H1 (cell line): ENCODE results near the gene ASS1. TPM values are rescaled to one million over a fixed set of nuclear protein-coding genes. Genes with fewer than 3 reads are reported as not detected.

ENCODE experiments used
- CTCF ChIA-PET: fragments of 300-600 bp; sonication (Branson Sonifier 250); formaldehyde crosslinking; loops from one replicate; lab custom pipeline; 2021; ENCODE audit not compliant: partially characterized antibody; lab: Charles Lee
- POLR2A ChIA-PET: fragments of 300-600 bp; sonication (Branson Sonifier 250); formaldehyde crosslinking; loops from one replicate; lab custom pipeline; 2021; ENCODE audit warnings: inconsistent platforms; ENCODE audit not compliant: partially characterized antibody; lab: Charles Lee
- DNase-seq, 2 experiments: peaks; one replicate each; pipeline versions ENCODE4 v3.0.0 to v3.0.0-alpha.2; 2010 to 2022; ENCODE audit warnings: low spot score in 2 of 2, low read depth in 1 of 2, mixed read lengths in 1 of 2
- FAIRE-seq: peaks from 2 replicates; lab custom pipeline; 2011; peaks lifted over from hg19 to GRCh38; lab: Jason Lieb, UNC
- H2AFZ ChIP-seq: 2 replicates; pipeline ENCODE4 v1.8.1; 2012; ENCODE audit warnings: low read length, inconsistent platforms
- H2AK5ac ChIP-seq: 2 replicates; pipeline ENCODE4 v1.6.1; 2013; ENCODE audit warnings: low read depth, low read length
- H2BK120ac ChIP-seq: replicated peaks from 2 replicates; pipeline ENCODE3; 2013; ENCODE audit warnings: low read depth, low read length, inconsistent platforms
- H2BK12ac ChIP-seq: 2 replicates; pipeline ENCODE4 v1.6.1; 2013; ENCODE audit warnings: low read depth, low read length
- H2BK15ac ChIP-seq: 2 replicates; pipeline ENCODE4 v1.6.1; 2013; ENCODE audit warnings: low read length
- H2BK20ac ChIP-seq: 2 replicates; pipeline ENCODE4 v1.6.1; 2013; ENCODE audit warnings: low read length
- H2BK5ac ChIP-seq: 2 replicates; pipeline ENCODE4 v1.6.1; 2013; ENCODE audit warnings: low read depth, low read length
- H3K14ac ChIP-seq: 2 replicates; pipeline ENCODE4 v1.6.1; 2013; ENCODE audit warnings: inconsistent platforms; ENCODE audit not compliant: insufficient read length
- H3K18ac ChIP-seq: 2 replicates; pipeline ENCODE4 v1.6.1; 2013; ENCODE audit warnings: low read length; ENCODE audit errors: extremely low read depth
- H3K23ac ChIP-seq: 2 replicates; pipeline ENCODE4 v1.6.1; 2013; ENCODE audit warnings: inconsistent platforms; ENCODE audit not compliant: insufficient read length
- H3K23me2 ChIP-seq: 2 replicates; pipeline ENCODE4 v1.6.1; 2013; ENCODE audit warnings: low read depth, low read length
- H3K27ac ChIP-seq: 2 replicates; pipeline ENCODE4 v1.6.1; 2011; ENCODE audit warnings: low read depth, low read length, inconsistent platforms
- H3K27me3 ChIP-seq, 4 experiments: replicated peaks in 1 of 4; 1 replicate in 1 of 4; 2 replicates in 3 of 4; pipeline versions ENCODE4 v1.6.1 to v1.8.1; 2011 to 2013; ENCODE audit warnings: low read length in 3 of 4, mild to moderate bottlenecking in 3 of 4, inconsistent platforms in 2 of 4, mixed read lengths in 2 of 4, moderate library complexity in 1 of 4; ENCODE audit not compliant: control insufficient read depth in 3 of 4, insufficient read depth in 3 of 4; ENCODE audit errors: extremely low read depth in 1 of 4
- H3K36me3 ChIP-seq, 4 experiments: 2 replicates each; pipeline versions ENCODE4 v1.6.1 to v1.8.1; 2011 to 2013; ENCODE audit warnings: mild to moderate bottlenecking in 4 of 4, low read length in 3 of 4, moderate library complexity in 2 of 4, control low read depth in 1 of 4, inconsistent platforms in 1 of 4; ENCODE audit not compliant: insufficient read depth in 4 of 4, control insufficient read depth in 2 of 4
- H3K4ac ChIP-seq: replicated peaks from 2 replicates; pipeline ENCODE3; 2013; ENCODE audit warnings: low read length, low read depth, mixed read lengths, inconsistent platforms; ENCODE audit not compliant: insufficient read length
- H3K4me1 ChIP-seq, 4 experiments: replicated peaks in 1 of 4; 1 replicate in 1 of 4; 2 replicates in 3 of 4; pipeline versions ENCODE4 v1.6.1 to v1.8.1; 2011 to 2013; ENCODE audit warnings: low read length in 3 of 4, inconsistent platforms in 2 of 4, mixed read lengths in 1 of 4; ENCODE audit not compliant: insufficient read depth in 4 of 4, control insufficient read depth in 3 of 4
- H3K4me2 ChIP-seq, 2 experiments: 2 replicates each; pipeline versions ENCODE4 v1.6.1 to v1.8.1; 2011 to 2013; ENCODE audit warnings: low read depth in 2 of 2, low read length in 2 of 2, control low read depth in 1 of 2, inconsistent platforms in 1 of 2, mild to moderate bottlenecking in 1 of 2; ENCODE audit not compliant: insufficient read depth in 1 of 2
- H3K4me3 ChIP-seq, 4 experiments: fragments of 200-600, 300-600 bp in 1 of 4; sonication (generic), shearing (Covaris generic), sonication (Bioruptor Twin) in 1 of 4; 2 replicates each; pipeline versions ENCODE4 v1.5.1 to v1.8.1; 2011 to 2016; ENCODE audit warnings: low read length in 4 of 4, low read depth in 3 of 4, control low read depth in 2 of 4, inconsistent platforms in 2 of 4, mild to moderate bottlenecking in 2 of 4, mixed read lengths in 1 of 4, moderate library complexity in 1 of 4; ENCODE audit not compliant: insufficient read depth in 2 of 4; ENCODE audit errors: extremely low read depth in 1 of 4
- H3K56ac ChIP-seq: replicated peaks from 2 replicates; pipeline ENCODE3; 2013; ENCODE audit warnings: low read depth, mild to moderate bottlenecking, mixed read lengths, low read length, inconsistent platforms; ENCODE audit not compliant: insufficient read length
- H3K79me1 ChIP-seq: 2 replicates; pipeline ENCODE4 v1.6.1; 2013; ENCODE audit warnings: low read depth, low read length, control low read depth
- H3K79me2 ChIP-seq, 2 experiments: 2 replicates each; pipeline versions ENCODE4 v1.6.1 to v1.8.1; 2012 to 2013; ENCODE audit warnings: low read length in 2 of 2, mild to moderate bottlenecking in 2 of 2, inconsistent platforms in 1 of 2; ENCODE audit not compliant: insufficient read depth in 2 of 2, control insufficient read depth in 1 of 2
- H3K9ac ChIP-seq, 4 experiments: replicated peaks in 1 of 4; 1 replicate in 1 of 4; 2 replicates in 3 of 4; pipeline versions ENCODE4 v1.6.1 to v1.8.1; 2011 to 2013; ENCODE audit warnings: low read depth in 3 of 4, low read length in 3 of 4, control low read depth in 2 of 4, mild to moderate bottlenecking in 2 of 4, moderate library complexity in 2 of 4, inconsistent platforms in 1 of 4; ENCODE audit errors: extremely low read depth in 1 of 4
- H3K9me3 ChIP-seq, 2 experiments: 2 replicates each; pipeline versions ENCODE4 v1.6.1 to v1.8.1; 2012 to 2013; ENCODE audit warnings: mild to moderate bottlenecking in 2 of 2, moderate library complexity in 2 of 2, control low read depth in 1 of 2, inconsistent platforms in 1 of 2, low read depth in 1 of 2, low read length in 1 of 2, mixed read lengths in 1 of 2; ENCODE audit not compliant: insufficient read depth in 2 of 2
- H4K20me1 ChIP-seq, 2 experiments: replicated peaks in 1 of 2; 2 replicates each; pipeline versions ENCODE3 to v1.8.1; 2011 to 2013; ENCODE audit warnings: inconsistent platforms in 2 of 2, low read length in 2 of 2, mild to moderate bottlenecking in 1 of 2; ENCODE audit not compliant: insufficient read depth in 2 of 2, control insufficient read depth in 1 of 2
- H4K5ac ChIP-seq: 2 replicates; pipeline ENCODE4 v1.6.1; 2013; ENCODE audit warnings: low read length, low read depth, mixed read lengths, inconsistent platforms; ENCODE audit not compliant: insufficient read length
- H4K8ac ChIP-seq: 2 replicates; pipeline ENCODE4 v1.8.0; 2013; ENCODE audit warnings: mild to moderate bottlenecking, moderate library complexity, low read length, inconsistent platforms; ENCODE audit not compliant: insufficient read depth; ENCODE audit errors: extremely low read depth
- H4K91ac ChIP-seq: replicated peaks from 2 replicates; pipeline ENCODE3; 2013; ENCODE audit warnings: low read length, mixed read lengths, inconsistent platforms; ENCODE audit not compliant: insufficient read length
- ASH2L ChIP-seq: fragments of 200-600, 300-600 bp; sonication (generic); IDR thresholded peaks from one replicate; pipeline ENCODE4 v1.7.1; 2017; ENCODE audit warnings: low read length
- BRCA1 ChIP-seq: IDR thresholded peaks from 2 replicates; pipeline ENCODE4 v1.6.1; 2012; ENCODE audit warnings: low read depth, low read length, improper control_type of control experiment
- KDM1A ChIP-seq: fragments of 200-600, 300-600 bp; sonication (generic); IDR thresholded peaks from 2 replicates; pipeline ENCODE4 v1.7.1; 2016; ENCODE audit warnings: mild to moderate bottlenecking, low read length, borderline replicate concordance
- RNF2 ChIP-seq: fragments of 200-900, 300-1000 bp; sonication (generic); IDR thresholded peaks from 2 replicates; pipeline ENCODE4 v1.7.1; 2016; ENCODE audit warnings: borderline replicate concordance, low read depth, mild to moderate bottlenecking, antibody characterized with exemption, low read length; ENCODE audit not compliant: poor library complexity, severe bottlenecking; ENCODE audit errors: missing control alignments
- SAP30 ChIP-seq: fragments of 300-600 bp; sonication (generic); IDR thresholded peaks from 2 replicates; pipeline ENCODE4 v1.7.1; 2012; ENCODE audit warnings: low read length, moderate library complexity, mild to moderate bottlenecking, inconsistent platforms; ENCODE audit not compliant: insufficient read depth, insufficient replicate concordance
- TAF1 ChIP-seq: IDR thresholded peaks from 2 replicates; pipeline ENCODE4 v1.6.1; 2011; ENCODE audit warnings: mild to moderate bottlenecking, low read depth, low read length
- YY1 ChIP-seq: IDR thresholded peaks from 2 replicates; pipeline ENCODE4 v1.6.1; 2011; ENCODE audit warnings: low read depth, mild to moderate bottlenecking, low read length
- WGBS, 2 experiments: shearing (Covaris generic) in 1 of 2; methylation state at CpG; one replicate each; pipeline versions ENCODE4 v1.1.6 to v1.1.7; 2013 to 2015; ENCODE audit warnings: low lambda C conversion rate in 2 of 2, mixed read lengths in 2 of 2, inconsistent platforms in 1 of 2, low coverage in 1 of 2, missing lambda C conversion rate in 1 of 2; ENCODE audit not compliant: insufficient replicate concordance in 2 of 2, insufficient coverage in 1 of 2, insufficient read length in 1 of 2; ENCODE audit errors: extremely low coverage in 1 of 2, missing lambda C conversion rate in 1 of 2; 5-methylcytosine and 5-hydroxymethylcytosine counted together
- polyA plus RNA-seq, 7 experiments: library from polyadenylated mRNA; depleted of rRNA in 3 of 7; stranded (reverse) in 5 of 7; unstranded in 2 of 7; fragments of >200 nt in 5 of 7; fragments of 200-250 nt in 2 of 7; gene quantifications; 1 replicate in 5 of 7; 2 replicates in 1 of 7; 4 replicates in 1 of 7; pipeline versions ENCODE4 v1.2.1 to v1.2.3, GENCODE V29; 2011 to 2013; ENCODE audit warnings: missing spikeins in 2 of 7, mixed read lengths in 2 of 7
- total RNA-seq: library from RNA; stranded (reverse); fragmentation: NEBNext Ultra II Directional; extraction: Animal tissue kit (Norgen Biotek cat#: 25700); gene quantifications from 2 replicates; pipeline ENCODE4 v1.2.1, GENCODE V29; 2021
- TF ChIP-seq, protein P1 (sequence below): IDR thresholded peaks from 2 replicates; pipeline ENCODE4 v1.6.1; 2011; ENCODE audit warnings: low read length, improper control_type of control experiment
- TF ChIP-seq, protein P2 (sequence below): IDR thresholded peaks from 2 replicates; pipeline ENCODE4 v1.6.1; 2012; ENCODE audit warnings: low read length, inconsistent platforms

Gene ASS1
- total and polyA plus RNA-seq, 2 of the 8 experiments (the other 6 are each of a cell fraction or from before 2014, with no cell fraction given): 108 to 296 TPM

DNA sequence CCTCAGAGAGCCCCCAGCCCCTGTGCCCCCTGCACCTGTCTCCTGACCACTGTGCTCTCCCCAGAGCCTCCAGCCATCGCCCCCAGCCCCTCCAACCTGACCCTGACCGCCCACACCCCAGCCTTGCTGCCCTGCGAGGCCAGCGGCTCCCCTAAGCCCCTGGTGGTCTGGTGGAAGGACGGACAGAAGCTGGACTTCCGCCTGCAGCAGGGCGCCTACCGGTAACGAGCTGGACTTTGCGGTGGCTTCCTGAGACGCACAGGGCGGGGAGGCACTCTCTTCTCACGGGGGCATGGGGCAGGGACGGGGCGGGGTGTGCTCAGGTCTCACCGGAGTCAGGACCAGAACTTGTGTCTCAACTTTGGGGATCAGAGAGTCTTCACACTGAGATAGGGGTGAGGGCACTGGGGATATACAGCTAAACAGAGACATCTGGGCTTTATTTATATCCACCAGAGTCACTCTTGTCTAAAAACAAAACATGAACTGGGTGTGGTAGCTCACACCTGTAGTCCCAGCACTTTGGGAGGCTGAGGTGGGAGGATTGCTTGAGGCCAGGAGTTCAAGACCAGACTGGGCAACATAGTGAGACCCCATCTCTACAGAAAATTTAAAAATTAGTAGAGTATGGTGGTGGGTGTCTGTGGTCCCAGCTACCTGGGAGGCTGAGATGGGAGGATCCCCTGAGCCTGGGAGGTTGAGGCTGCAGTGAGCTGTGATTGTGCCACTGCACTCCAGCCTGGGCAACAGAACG is 46.1 kb upstream of the ASS1 start:
- Histone ChIP-seq H3K4ac (no peak overlapping the region), H3K18ac (no peak overlapping the region), H3K4me3 (no peak overlapping the region), H3K9me3 (no peaks in the 10 kb centered on the region), H2BK120ac (no peak overlapping the region), H2AK5ac (no peak overlapping the region), H3K4me2 (no peak overlapping the region), H4K8ac (no peak overlapping the region), H3K27ac (no peak overlapping the region), H2AFZ (no peak overlapping the region), H3K79me2 (no peaks in the 10 kb centered on the region), H2BK15ac (no peak overlapping the region), H3K56ac (no peak overlapping the region), H3K9ac (no peak overlapping the region), H4K5ac (no peak overlapping the region), H3K4me1 (no peaks in the 10 kb centered on the region), H3K79me1 (no peaks in the 10 kb centered on the region), H3K27me3 (no peaks in the 10 kb centered on the region), H3K23ac (no peak overlapping the region), H4K91ac (no peak overlapping the region), H2BK5ac (no peak overlapping the region), H4K20me1 (no peaks in the 10 kb centered on the region), H2BK20ac (no peak overlapping the region), H3K14ac (no peak overlapping the region), H3K36me3 (no peaks in the 10 kb centered on the region; a peak in 2 of 8 replicates), H3K23me2 (no peaks in the 10 kb centered on the region), H2BK12ac (no peak overlapping the region)
- FAIRE-seq (no peak), DNase-seq (no peak)
- ChIA-PET POLR2A (no interaction called here), CTCF (interaction anchor here (0.8 to 1.9 kb wide), 7 partner anchors 9 to 157 kb away, joined by 3 to 4 read pairs (median 3); no protein-coding TSS in a partner anchor)
- WGBS, 2 experiments: 89% methylated on average over 14 of the region's 17 CpGs; no CpG with 5 or more reads in 1 of the 2 experiments
- TF ChIP-seq, protein P1, sequence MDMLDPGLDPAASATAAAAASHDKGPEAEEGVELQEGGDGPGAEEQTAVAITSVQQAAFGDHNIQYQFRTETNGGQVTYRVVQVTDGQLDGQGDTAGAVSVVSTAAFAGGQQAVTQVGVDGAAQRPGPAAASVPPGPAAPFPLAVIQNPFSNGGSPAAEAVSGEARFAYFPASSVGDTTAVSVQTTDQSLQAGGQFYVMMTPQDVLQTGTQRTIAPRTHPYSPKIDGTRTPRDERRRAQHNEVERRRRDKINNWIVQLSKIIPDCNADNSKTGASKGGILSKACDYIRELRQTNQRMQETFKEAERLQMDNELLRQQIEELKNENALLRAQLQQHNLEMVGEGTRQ: no peak
- no peak for TF ChIP-seq ASH2L
- TF ChIP-seq BRCA1: no peak
- TF ChIP-seq RNF2: no peak
- no peak for TF ChIP-seq TAF1
- TF ChIP-seq, protein P2, sequence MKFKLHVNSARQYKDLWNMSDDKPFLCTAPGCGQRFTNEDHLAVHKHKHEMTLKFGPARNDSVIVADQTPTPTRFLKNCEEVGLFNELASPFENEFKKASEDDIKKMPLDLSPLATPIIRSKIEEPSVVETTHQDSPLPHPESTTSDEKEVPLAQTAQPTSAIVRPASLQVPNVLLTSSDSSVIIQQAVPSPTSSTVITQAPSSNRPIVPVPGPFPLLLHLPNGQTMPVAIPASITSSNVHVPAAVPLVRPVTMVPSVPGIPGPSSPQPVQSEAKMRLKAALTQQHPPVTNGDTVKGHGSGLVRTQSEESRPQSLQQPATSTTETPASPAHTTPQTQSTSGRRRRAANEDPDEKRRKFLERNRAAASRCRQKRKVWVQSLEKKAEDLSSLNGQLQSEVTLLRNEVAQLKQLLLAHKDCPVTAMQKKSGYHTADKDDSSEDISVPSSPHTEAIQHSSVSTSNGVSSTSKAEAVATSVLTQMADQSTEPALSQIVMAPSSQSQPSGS: no peak
- TF ChIP-seq SAP30: no peak
- TF ChIP-seq KDM1A: no peak
- no peak for TF ChIP-seq YY1
